HEK293 (cell line): Measurements from ENCODE around the gene TOM1L2.

Experiments
- CTCF ChIP-seq: fragments of 450-650 bp; formaldehyde crosslinking; IDR thresholded peaks from 2 replicates; pipeline ENCODE4 v1.5.1; 2016; ENCODE audit warnings: missing biosample characterization, missing genetic modification characterization
- ZNF23 ChIP-seq: fragments of 450-650 bp; formaldehyde crosslinking; IDR thresholded peaks from 2 replicates; pipeline ENCODE4 v1.5.1; 2016; ENCODE audit warnings: missing biosample characterization, missing genetic modification characterization, borderline replicate concordance
- ZNF362 ChIP-seq: fragments of 450-650 bp; formaldehyde crosslinking; IDR thresholded peaks from 2 replicates; pipeline ENCODE4 v1.5.1; 2016; ENCODE audit warnings: missing biosample characterization, missing genetic modification characterization
- ZNF830 ChIP-seq: fragments of 450-650 bp; IDR thresholded peaks from 2 replicates; pipeline ENCODE4 v1.5.0; 2018; ENCODE audit warnings: missing biosample characterization, missing genetic modification characterization, low read depth, mild to moderate bottlenecking, moderate library complexity

GRCh38 chr17:18011286-18011685 is 39.1 kb upstream of the TOM1L2 start:
- TF ChIP-seq CTCF (tag by site-specific recombination) (no peak), ZNF362 (tag by site-specific recombination) (no peak), ZNF23 (tag by site-specific recombination) (no peak), ZNF830 (tag by site-specific recombination) (no peak)
